NB4 (cell line): ENCODE measurements around the gene TMEM132C.

Source experiments
- CTCF ChIP-seq: IDR thresholded peaks from one replicate; pipeline ENCODE4 v1.5.1; 2012; ENCODE audit warnings: low read depth, low read length
- MYC ChIP-seq: IDR thresholded peaks from 2 replicates; pipeline ENCODE4 v1.6.1; 2011; ENCODE audit warnings: low read depth, low read length
- POLR2A ChIP-seq: IDR thresholded peaks from 2 replicates; pipeline ENCODE4 v1.6.1; 2011; ENCODE audit warnings: mild to moderate bottlenecking; ENCODE audit not compliant: insufficient read length; ENCODE audit errors: extremely low read depth

GRCh38 chr12:128661226-128661569 is 394.2 kb downstream of the TMEM132C start:
- TF ChIP-seq CTCF = no peak
- no peak for TF ChIP-seq POLR2A
- TF ChIP-seq MYC = no peak
